K562 (cell line): ENCODE results near the gene PLEKHA8. TPM values are rescaled to one million over a fixed set of nuclear protein-coding genes. Genes with fewer than 3 reads are reported as not detected.
A peak's percentile ranks its signal among the peaks of the same experiment; 100 is the strongest.

Experiments used
- BDP1 ChIP-seq: IDR thresholded peaks from 3 replicates; pipeline ENCODE4 v1.6.1; 2011; ENCODE audit not compliant: insufficient read length, insufficient read depth
- CTBP1 ChIP-seq: fragments of 450-650 bp; IDR thresholded peaks from 2 replicates; pipeline ENCODE4 v1.6.1; 2016; ENCODE audit warnings: borderline replicate concordance
- ELF2 ChIP-seq: fragments of 250-450 bp; sonication (Bioruptor Pico); IDR thresholded peaks from 2 replicates; pipeline ENCODE4 v1.5.0; 2021; ENCODE audit warnings: mild to moderate bottlenecking
- ETV5 ChIP-seq: sonication (generic); formaldehyde crosslinking; IDR thresholded peaks from 2 replicates; pipeline ENCODE4 v1.4.0; 2020; ENCODE audit warnings: low read depth, mild to moderate bottlenecking, missing genetic modification reagents
- FOXO4 ChIP-seq: fragments of 450-650 bp; formaldehyde crosslinking; IDR thresholded peaks from 2 replicates; pipeline ENCODE4 v1.4.0; 2020; ENCODE audit warnings: mild to moderate bottlenecking, moderate library complexity
- LCOR ChIP-seq: sonication (generic); formaldehyde crosslinking; IDR thresholded peaks from 2 replicates; pipeline ENCODE4 v1.8.0; 2022; ENCODE audit warnings: mild to moderate bottlenecking, missing genetic modification reagents
- MTA1 ChIP-seq: fragments of 450-650 bp; IDR thresholded peaks from 2 replicates; pipeline ENCODE4 v1.6.1; 2017; ENCODE audit warnings: borderline replicate concordance
- MTA2 ChIP-seq: fragments of 450-650 bp; IDR thresholded peaks from 2 replicates; pipeline ENCODE4 v1.6.1; 2016; ENCODE audit warnings: low read depth
- POLR2G ChIP-seq: fragments of 200-400 bp; formaldehyde crosslinking; IDR thresholded peaks from 2 replicates; pipeline ENCODE4 v1.6.1; 2017; ENCODE audit warnings: low read depth, mild to moderate bottlenecking, antibody characterized with exemption, low read length, moderate library complexity
- POLR2H ChIP-seq: IDR thresholded peaks from 2 replicates; pipeline ENCODE4 v1.6.1; 2016; ENCODE audit warnings: missing genetic modification characterization, low read depth, mild to moderate bottlenecking, control low read depth, missing compliant biosample characterization, moderate library complexity
- SMAD1 ChIP-seq: fragments of 150-350 bp; IDR thresholded peaks from 2 replicates; pipeline ENCODE4 v1.6.1; 2014; ENCODE audit warnings: low read length, low read depth; ENCODE audit not compliant: partially characterized antibody
- SMAD2 ChIP-seq: fragments of 150-350 bp; IDR thresholded peaks from 2 replicates; pipeline ENCODE4 v1.6.1; 2014; ENCODE audit warnings: low read depth, mild to moderate bottlenecking, low read length
- STAT5B ChIP-seq: fragments of 250-450 bp; sonication (Bioruptor Pico); IDR thresholded peaks from 2 replicates; pipeline ENCODE4 v1.8.0; 2021; ENCODE audit warnings: mild to moderate bottlenecking, inconsistent platforms
- TBP ChIP-seq: optimal IDR thresholded peaks from 2 replicates; pipeline ENCODE3; 2011; ENCODE audit warnings: low read depth, low read length, improper control_type of control experiment
- TFAP4 ChIP-seq: sonication (generic); formaldehyde crosslinking; IDR thresholded peaks from 2 replicates; pipeline ENCODE4 v1.8.0; 2022; ENCODE audit warnings: missing genetic modification reagents, mild to moderate bottlenecking, moderate library complexity, borderline replicate concordance
- THAP12 ChIP-seq: fragments of 250-450 bp; sonication (Bioruptor Pico); IDR thresholded peaks from 2 replicates; pipeline ENCODE4 v1.9.0; 2021; ENCODE audit warnings: mild to moderate bottlenecking, inconsistent platforms
- ZBTB2 ChIP-seq: fragments of 450-650 bp; IDR thresholded peaks from 2 replicates; pipeline ENCODE4 v1.6.1; 2016; ENCODE audit warnings: antibody characterized with exemption
- ZNF592 ChIP-seq: fragments of 450-650 bp; IDR thresholded peaks from 2 replicates; pipeline ENCODE4 v1.6.1; 2017; ENCODE audit warnings: antibody characterized with exemption, mild to moderate bottlenecking
- ZNF785 ChIP-seq: fragments of 250-450 bp; sonication (Bioruptor Pico); IDR thresholded peaks from 2 replicates; pipeline ENCODE4 v1.4.0; 2020; ENCODE audit warnings: mild to moderate bottlenecking
- polyA plus RNA-seq, 8 experiments: library from polyadenylated mRNA; depleted of rRNA in 4 of 8; stranded (reverse) in 5 of 8; unstranded in 3 of 8; fragments of >200 nt; fragmentation: Nextera tagmentation in 2 of 8; fragmentation: Illumina TruSeq in 1 of 8; extraction: Ambion mirVana in 2 of 8; extraction: Trizol in 1 of 8; gene quantifications; 2 replicates each; pipeline versions ENCODE4 v1.2.1 to v1.2.3, GENCODE V29; 2011 to 2014; ENCODE audit warnings: inconsistent platforms in 1 of 8, missing spikeins in 1 of 8
- total RNA-seq, 7 experiments: library from RNA; depleted of rRNA in 6 of 7; stranded (reverse); fragments of >200 nt in 6 of 7; fragmentation: Illumina TruSeq in 2 of 7; extraction: Trizol in 2 of 7; gene quantifications; 2 replicates each; pipeline versions ENCODE4 v1.2.1 to v1.2.3, GENCODE V29; 2011 to 2021; ENCODE audit warnings: low replicate concordance in 1 of 7

Gene PLEKHA8
- total and polyA plus RNA-seq, 9 of the 15 experiments (the other 6 are each of a cell fraction or from before 2014, with no cell fraction given) = 3.2 to 16.3 (median 11.8) TPM

GRCh38 chr7:30163231-30163894, 135.2 kb downstream of the PLEKHA8 start (continued):
- TF ChIP-seq BDP1 (no peak), POLR2G (no peak), STAT5B (CRISPR knock-in tag) (no peak), TFAP4 (no peak), TBP (peak; percentile 20), THAP12 (CRISPR knock-in tag) (no peak), FOXO4 (CRISPR knock-in tag) (no peak), ZNF592 (peak; percentile 71), MTA2 (no peak; the same call in 1 of the 2 replicates), SMAD1 (no peak), ELF2 (CRISPR knock-in tag) (peak; percentile 11; the same call in 1 of the 2 replicates), ETV5 (CRISPR knock-in tag) (peak; percentile 70; the same call in 1 of the 2 replicates), LCOR (no peak), CTBP1 (no peak), ZBTB2 (no peak), POLR2H (tag) (no peak), MTA1 (no peak), ZNF785 (no peak), SMAD2 (no peak)
